HepG2 (cell line): ENCODE results near the gene CC2D1B. TPM values are rescaled to one million over a fixed set of nuclear protein-coding genes. Genes with fewer than 3 reads are reported as not detected.

Experiments used
- NR2C2 ChIP-seq: sonication (generic); formaldehyde crosslinking; IDR thresholded peaks from 2 replicates; pipeline ENCODE4 v1.4.0; 2020; ENCODE audit warnings: missing genetic modification reagents, mild to moderate bottlenecking, moderate library complexity, borderline replicate concordance
- ZNF17 ChIP-seq: sonication (generic); formaldehyde crosslinking; IDR thresholded peaks from 2 replicates; pipeline ENCODE4 v1.5.0; 2020; ENCODE audit warnings: mild to moderate bottlenecking, missing genetic modification reagents
- ZNF263 ChIP-seq: sonication (generic); formaldehyde crosslinking; IDR thresholded peaks from 2 replicates; pipeline ENCODE4 v1.4.0; 2020; ENCODE audit warnings: missing genetic modification reagents
- ZNF441 ChIP-seq: sonication (generic); formaldehyde crosslinking; IDR thresholded peaks from 2 replicates; pipeline ENCODE4 v1.7.0; 2021; ENCODE audit warnings: missing genetic modification reagents, borderline replicate concordance
- ZNF574 ChIP-seq: sonication (generic); formaldehyde crosslinking; IDR thresholded peaks from 2 replicates; pipeline ENCODE4 v1.4.0; 2020; ENCODE audit warnings: missing genetic modification reagents
- ZNF782 ChIP-seq: sonication (generic); formaldehyde crosslinking; IDR thresholded peaks from 2 replicates; pipeline ENCODE4 v1.4.0; 2020; ENCODE audit warnings: missing genetic modification reagents, mild to moderate bottlenecking, borderline replicate concordance
- polyA plus RNA-seq, 8 experiments: library from polyadenylated mRNA; depleted of rRNA in 3 of 8; stranded (reverse) in 7 of 8; unstranded in 1 of 8; fragments of >200 nt; fragmentation: Illumina TruSeq in 4 of 8; extraction: Trizol in 4 of 8; gene quantifications; 2 replicates each; pipeline versions ENCODE4 v1.2.1 to v1.2.3, GENCODE V29; 2011 to 2016; ENCODE audit warnings: low read depth in 4 of 8, missing spikeins in 1 of 8, mixed read lengths in 1 of 8; ENCODE audit not compliant: insufficient read depth in 1 of 8
- total RNA-seq, 5 experiments: library from RNA; depleted of rRNA; stranded (reverse); fragments of >200 nt; fragmentation: Illumina TruSeq; extraction: Trizol; gene quantifications; 2 replicates each; pipeline ENCODE4 v1.2.3, GENCODE V29; 2016; ENCODE audit warnings: low read depth in 1 of 5
- TF ChIP-seq, protein P1 (sequence below): sonication (generic); formaldehyde crosslinking; IDR thresholded peaks from 2 replicates; pipeline ENCODE4 v1.4.0; 2020; ENCODE audit warnings: missing genetic modification reagents, borderline replicate concordance
- TF ChIP-seq, protein P2 (sequence below): sonication (generic); formaldehyde crosslinking; IDR thresholded peaks from 2 replicates; pipeline ENCODE4 v1.4.0; 2020; ENCODE audit warnings: missing genetic modification reagents, mild to moderate bottlenecking, borderline replicate concordance
- TF ChIP-seq, protein P3 (sequence below): sonication (generic); formaldehyde crosslinking; IDR thresholded peaks from one replicate; pipeline ENCODE4 v1.5.1; 2020; ENCODE audit warnings: mild to moderate bottlenecking, missing genetic modification reagents; ENCODE audit errors: not compliant biosample characterization

The CC2D1B gene
- total and polyA plus RNA-seq, 2 of the 13 experiments (the other 11 are each of a cell fraction or from before 2014, with no cell fraction given), result 7.2 to 19.2 TPM

DNA sequence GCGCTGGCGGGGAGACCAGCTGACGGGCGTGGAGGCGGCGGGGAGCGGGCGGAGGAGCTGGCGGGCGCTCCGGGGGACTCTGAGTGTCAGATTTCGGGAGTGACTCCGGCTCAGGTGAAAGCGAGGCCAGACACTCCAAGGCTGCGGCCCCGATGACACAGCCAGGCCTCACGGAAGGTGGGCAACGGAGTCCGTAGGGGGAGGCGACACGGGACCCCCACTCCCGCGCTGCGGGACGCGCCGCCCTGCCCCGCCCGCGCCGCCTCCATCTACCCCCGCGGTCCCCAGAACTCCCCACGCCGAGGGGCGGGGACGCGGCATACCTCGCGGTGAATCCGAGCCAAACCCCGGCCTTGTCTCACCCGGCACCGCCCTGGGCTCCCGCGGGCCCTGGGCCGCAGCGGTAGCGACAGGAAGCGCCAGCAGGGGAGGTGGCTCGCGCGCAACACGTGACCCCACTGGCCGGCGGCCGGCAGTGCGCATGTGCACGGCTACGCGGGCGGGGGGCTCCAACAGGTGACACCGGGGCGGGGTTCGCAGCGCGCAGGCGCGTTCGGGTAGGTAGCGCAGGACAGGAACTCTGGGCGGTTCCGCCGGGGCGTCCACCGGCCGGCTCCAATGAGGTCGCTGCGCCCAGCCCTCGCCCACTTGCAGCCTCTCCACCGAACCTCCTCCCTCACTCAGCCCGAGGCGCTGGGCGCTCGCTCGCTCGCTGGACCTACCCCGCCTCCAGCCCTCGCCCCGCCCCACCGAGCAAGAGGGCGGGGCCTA is at the start of gene CC2D1B (continued):
- TF ChIP-seq, protein P1, sequence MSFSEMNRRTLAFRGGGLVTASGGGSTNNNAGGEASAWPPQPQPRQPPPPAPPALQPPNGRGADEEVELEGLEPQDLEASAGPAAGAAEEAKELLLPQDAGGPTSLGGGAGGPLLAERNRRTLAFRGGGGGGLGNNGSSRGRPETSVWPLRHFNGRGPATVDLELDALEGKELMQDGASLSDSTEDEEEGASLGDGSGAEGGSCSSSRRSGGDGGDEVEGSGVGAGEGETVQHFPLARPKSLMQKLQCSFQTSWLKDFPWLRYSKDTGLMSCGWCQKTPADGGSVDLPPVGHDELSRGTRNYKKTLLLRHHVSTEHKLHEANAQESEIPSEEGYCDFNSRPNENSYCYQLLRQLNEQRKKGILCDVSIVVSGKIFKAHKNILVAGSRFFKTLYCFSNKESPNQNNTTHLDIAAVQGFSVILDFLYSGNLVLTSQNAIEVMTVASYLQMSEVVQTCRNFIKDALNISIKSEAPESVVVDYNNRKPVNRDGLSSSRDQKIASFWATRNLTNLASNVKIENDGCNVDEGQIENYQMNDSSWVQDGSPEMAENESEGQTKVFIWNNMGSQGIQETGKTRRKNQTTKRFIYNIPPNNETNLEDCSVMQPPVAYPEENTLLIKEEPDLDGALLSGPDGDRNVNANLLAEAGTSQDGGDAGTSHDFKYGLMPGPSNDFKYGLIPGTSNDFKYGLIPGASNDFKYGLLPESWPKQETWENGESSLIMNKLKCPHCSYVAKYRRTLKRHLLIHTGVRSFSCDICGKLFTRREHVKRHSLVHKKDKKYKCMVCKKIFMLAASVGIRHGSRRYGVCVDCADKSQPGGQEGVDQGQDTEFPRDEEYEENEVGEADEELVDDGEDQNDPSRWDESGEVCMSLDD (CRISPR knock-in tag), result peak; percentile 75; the same call in 1 of the 2 replicates
- TF ChIP-seq ZNF441 (CRISPR knock-in tag) (peak; percentile 29; the same call in 1 of the 2 replicates), NR2C2 (CRISPR knock-in tag) (peak; percentile 52; the same call in 1 of the 2 replicates), ZNF782 (CRISPR knock-in tag) (peak; percentile 88), ZNF17 (no peak), ZNF574 (CRISPR knock-in tag) (peak; percentile 81), ZNF263 (CRISPR knock-in tag) (0 out of 2 replicates have a peak, but pooled peaks have one; percentile 56)
- TF ChIP-seq, protein P2, sequence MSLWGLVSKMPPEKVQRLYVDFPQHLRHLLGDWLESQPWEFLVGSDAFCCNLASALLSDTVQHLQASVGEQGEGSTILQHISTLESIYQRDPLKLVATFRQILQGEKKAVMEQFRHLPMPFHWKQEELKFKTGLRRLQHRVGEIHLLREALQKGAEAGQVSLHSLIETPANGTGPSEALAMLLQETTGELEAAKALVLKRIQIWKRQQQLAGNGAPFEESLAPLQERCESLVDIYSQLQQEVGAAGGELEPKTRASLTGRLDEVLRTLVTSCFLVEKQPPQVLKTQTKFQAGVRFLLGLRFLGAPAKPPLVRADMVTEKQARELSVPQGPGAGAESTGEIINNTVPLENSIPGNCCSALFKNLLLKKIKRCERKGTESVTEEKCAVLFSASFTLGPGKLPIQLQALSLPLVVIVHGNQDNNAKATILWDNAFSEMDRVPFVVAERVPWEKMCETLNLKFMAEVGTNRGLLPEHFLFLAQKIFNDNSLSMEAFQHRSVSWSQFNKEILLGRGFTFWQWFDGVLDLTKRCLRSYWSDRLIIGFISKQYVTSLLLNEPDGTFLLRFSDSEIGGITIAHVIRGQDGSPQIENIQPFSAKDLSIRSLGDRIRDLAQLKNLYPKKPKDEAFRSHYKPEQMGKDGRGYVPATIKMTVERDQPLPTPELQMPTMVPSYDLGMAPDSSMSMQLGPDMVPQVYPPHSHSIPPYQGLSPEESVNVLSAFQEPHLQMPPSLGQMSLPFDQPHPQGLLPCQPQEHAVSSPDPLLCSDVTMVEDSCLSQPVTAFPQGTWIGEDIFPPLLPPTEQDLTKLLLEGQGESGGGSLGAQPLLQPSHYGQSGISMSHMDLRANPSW, result peak; percentile 54; the same call in 1 of the 2 replicates
- TF ChIP-seq, protein P3, sequence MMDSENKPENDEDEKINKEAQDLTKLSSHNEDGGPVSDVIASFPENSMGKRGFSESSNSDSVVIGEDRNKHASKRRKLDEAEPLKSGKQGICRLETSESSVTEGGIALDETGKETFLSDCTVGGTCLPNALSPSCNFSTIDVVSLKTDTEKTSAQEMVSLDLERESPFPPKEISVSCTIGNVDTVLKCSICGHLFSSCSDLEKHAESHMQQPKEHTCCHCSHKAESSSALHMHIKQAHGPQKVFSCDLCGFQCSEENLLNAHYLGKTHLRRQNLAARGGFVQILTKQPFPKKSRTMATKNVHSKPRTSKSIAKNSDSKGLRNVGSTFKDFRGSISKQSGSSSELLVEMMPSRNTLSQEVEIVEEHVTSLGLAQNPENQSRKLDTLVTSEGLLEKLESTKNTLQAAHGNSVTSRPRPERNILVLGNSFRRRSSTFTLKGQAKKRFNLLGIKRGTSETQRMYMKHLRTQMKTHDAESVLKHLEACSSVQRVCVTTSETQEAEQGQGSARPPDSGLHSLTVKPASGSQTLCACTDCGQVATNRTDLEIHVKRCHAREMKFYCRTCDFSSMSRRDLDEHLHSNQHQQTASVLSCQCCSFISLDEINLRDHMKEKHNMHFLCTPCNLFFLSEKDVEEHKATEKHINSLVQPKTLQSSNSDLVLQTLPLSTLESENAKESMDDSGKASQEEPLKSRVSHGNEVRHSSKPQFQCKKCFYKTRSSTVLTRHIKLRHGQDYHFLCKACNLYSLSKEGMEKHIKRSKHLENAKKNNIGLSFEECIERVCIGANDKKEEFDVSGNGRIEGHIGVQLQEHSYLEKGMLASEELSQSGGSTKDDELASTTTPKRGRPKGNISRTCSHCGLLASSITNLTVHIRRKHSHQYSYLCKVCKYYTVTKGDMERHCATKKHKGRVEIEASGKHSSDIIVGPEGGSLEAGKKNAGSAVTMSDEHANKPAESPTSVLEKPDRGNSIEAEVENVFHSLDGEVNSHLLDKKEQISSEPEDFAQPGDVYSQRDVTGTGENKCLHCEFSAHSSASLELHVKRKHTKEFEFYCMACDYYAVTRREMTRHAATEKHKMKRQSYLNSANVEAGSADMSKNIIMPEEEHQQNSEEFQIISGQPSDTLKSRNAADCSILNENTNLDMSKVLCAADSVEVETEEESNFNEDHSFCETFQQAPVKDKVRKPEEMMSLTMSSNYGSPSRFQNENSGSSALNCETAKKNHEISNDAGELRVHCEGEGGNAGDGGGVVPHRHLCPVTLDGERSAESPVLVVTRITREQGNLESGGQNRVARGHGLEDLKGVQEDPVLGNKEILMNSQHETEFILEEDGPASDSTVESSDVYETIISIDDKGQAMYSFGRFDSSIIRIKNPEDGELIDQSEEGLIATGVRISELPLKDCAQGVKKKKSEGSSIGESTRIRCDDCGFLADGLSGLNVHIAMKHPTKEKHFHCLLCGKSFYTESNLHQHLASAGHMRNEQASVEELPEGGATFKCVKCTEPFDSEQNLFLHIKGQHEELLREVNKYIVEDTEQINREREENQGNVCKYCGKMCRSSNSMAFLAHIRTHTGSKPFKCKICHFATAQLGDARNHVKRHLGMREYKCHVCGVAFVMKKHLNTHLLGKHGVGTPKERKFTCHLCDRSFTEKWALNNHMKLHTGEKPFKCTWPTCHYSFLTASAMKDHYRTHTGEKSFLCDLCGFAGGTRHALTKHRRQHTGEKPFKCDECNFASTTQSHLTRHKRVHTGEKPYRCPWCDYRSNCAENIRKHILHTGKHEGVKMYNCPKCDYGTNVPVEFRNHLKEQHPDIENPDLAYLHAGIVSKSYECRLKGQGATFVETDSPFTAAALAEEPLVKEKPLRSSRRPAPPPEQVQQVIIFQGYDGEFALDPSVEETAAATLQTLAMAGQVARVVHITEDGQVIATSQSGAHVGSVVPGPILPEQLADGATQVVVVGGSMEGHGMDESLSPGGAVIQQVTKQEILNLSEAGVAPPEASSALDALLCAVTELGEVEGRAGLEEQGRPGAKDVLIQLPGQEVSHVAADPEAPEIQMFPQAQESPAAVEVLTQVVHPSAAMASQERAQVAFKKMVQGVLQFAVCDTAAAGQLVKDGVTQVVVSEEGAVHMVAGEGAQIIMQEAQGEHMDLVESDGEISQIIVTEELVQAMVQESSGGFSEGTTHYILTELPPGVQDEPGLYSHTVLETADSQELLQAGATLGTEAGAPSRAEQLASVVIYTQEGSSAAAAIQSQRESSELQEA (CRISPR knock-in tag), result no peak
